Measurements from ENCODE around the gene SPIN1.

Gene SPIN1

GRCh38 chr9:88481933-88482332 lies 93.7 kb downstream of the SPIN1 start:
- in situ Hi-C loops (cut with HindIII; ENCODE audit: low sequenced_read_pairs), result no loop called here

DNA sequence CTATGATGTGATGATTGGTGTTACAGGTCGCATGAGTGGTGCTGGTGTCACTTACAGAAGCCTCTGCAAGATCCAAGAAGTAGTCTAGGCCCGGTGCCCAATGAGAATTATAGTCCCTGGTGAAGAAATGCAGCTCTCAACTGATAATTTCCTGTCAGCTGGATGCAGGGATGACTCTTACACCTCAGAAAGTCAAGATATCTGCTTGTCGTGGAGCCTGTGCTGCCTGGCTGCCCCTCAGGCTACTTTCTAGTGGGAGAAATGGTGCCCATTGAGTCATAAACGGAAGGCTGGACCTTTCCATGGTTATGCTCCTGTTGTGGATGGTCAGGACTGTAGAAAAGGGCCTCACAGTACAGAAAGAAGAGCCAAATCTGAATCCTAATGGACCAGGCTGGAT lies 99.9 kb downstream of the SPIN1 start:
- in situ Hi-C loops (cut with HindIII; ENCODE audit: low sequenced_read_pairs), result no loop called here

- in situ Hi-C loops (cut with HindIII; ENCODE audit: low sequenced_read_pairs), result no loop called here
These were observed 106.9 kb downstream of the SPIN1 start for GRCh38 chr9:88494983-88495721.

DNA sequence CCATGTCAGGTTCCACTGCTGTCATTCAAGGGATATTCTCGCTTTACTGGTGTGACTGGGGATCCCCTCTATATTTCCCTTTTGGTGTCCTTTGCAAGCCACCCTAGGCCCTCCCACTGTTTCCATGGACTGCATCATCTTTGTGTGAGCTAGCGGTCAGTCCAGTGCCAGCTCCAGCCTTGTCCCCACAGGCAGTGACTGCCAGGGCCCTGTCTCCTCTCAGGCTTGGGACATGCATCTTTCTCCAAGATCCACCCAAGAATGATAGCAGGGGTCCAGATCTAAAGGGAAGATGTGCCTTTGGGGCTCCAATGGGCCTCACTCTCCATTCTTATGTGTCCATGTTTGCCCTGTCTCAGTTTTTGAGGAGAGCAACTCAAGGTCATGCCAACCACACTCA lies 109.0 kb downstream of the SPIN1 start:
- in situ Hi-C loops (cut with HindIII; ENCODE audit: low sequenced_read_pairs), result no loop called here

DNA sequence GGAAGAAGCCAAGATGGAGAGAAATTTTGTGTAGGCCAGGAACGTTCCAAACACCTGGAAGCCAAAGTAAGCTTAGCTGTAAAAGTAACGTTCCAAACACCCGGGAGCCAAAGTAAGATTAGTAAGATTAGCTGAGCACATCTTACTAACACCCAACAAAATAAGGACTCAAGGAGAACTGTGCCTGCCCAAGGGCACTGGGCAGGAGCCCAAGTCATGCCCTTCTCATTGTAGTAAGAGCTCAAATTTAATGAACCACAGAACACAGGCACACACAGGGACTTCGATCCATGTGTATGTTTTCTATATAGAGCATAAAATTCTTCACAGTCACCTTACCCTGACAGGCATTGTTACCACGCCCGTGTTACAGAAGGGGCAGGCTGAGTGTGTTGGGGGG lies 110.6 kb downstream of the SPIN1 start:
- in situ Hi-C loops (cut with HindIII; ENCODE audit: low sequenced_read_pairs), result no loop called here

- in situ Hi-C loops (cut with HindIII; ENCODE audit: low sequenced_read_pairs), result no loop called here
These were observed 112.8 kb downstream of the SPIN1 start for GRCh38 chr9:88501086-88501485.

DNA sequence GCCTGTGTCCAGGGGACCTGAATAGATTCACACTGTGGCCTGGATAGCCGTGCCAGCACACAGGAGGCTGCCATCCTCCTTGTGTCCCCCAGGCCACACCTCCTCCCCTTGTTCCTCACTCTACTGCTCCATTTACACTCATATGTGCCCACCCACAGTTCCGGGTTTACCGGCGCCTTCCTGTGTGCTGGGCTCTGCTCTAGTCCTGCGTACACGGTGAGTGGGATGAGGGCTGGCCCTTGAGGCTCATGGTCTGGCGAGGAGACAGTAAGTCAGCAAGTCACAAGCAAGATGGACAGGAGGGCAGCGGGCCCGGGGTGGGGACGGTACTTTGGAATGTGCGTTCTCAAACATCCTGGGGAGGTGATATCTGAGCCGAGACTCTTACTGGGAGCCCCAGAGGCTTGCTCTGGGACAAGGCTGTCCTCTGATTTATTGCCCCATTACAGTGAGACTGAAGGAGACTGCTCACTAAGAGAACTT lies 114.3 kb downstream of the SPIN1 start:
- in situ Hi-C loops (cut with HindIII; ENCODE audit: low sequenced_read_pairs), result no loop called here

DNA sequence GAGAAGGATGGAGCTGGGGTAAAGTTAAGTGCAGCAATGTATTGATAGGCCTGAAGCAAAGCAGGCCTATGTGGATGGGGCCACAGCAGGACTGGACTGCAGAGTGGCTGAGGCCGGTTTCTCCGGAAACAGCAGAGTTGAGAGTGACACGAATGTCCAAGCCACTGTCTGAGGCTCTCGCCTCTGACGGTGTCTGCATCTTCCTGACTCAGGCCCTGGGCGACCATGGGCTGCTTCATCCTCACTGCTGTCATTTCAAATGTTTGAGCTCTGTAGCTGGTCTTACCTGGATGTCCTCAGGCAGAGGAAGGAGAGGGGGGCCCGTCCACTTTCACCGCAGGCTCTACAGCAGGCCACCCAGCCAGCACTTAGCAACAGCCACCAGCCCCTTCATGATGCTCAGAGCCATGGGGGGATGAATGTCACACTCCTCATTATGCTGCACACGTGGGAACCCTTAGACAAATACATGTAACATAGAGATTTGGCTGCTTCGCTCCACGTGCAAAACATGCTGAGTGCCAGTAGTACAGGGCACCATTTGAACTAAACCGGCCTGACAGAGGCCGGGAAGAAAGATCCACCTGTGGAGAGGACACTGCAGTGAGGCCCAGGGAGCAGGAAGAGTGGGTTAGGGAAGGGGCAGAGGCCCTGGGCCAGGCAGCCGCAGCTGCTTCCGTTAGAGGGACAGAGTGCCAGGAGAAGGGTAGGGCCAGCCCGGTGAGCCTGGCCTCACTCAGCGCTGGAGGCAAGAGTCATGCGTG lies 115.0 kb downstream of the SPIN1 start:
- in situ Hi-C loops (cut with HindIII; ENCODE audit: low sequenced_read_pairs), result no loop called here

- in situ Hi-C loops (cut with HindIII; ENCODE audit: low sequenced_read_pairs), result no loop called here
These were observed 115.9 kb downstream of the SPIN1 start for GRCh38 chr9:88503845-88504764.

DNA sequence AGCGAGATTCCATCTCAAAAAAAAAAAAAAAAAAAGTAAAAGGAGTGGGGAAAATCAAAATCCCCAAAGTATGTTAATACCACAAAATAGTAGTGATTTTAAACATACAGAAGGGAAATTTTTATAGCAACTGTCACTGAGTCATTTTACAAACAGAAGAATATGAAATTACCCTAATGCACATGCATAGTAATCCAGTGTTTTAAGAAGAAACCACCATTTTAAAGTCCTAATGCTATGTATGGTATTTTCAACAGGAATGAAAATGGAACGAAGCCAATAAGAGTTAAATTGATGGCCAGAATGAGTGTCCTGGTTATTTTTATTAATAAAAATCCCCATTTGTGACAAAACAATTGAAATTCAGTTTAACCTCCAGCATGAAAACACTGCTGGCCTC lies 120.1 kb downstream of the SPIN1 start:
- in situ Hi-C loops (cut with HindIII; ENCODE audit: low sequenced_read_pairs), result no loop called here

GRCh38 chr9:88511906-88512305 lies 123.7 kb downstream of the SPIN1 start:
- in situ Hi-C loops (cut with HindIII; ENCODE audit: low sequenced_read_pairs), result no loop called here

DNA sequence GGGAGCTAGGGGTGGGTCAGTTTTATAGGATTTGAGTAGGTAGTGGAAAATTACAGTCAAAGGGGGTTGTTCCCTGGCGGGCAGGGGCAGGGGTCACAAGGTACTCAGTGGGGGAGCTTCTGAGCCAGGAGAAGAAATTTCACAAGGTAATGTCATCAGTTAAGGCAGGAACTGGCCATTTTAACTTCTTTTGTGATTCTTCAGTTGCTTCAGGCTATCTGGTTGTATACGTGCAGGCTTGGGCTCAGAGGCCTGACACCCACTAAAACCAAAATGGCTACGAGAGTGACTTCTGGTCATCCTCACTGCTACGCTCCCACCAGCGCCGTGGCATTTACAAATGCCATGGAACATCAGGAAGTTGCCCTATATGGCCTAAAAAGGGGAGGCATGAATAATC lies 126.0 kb downstream of the SPIN1 start:
- in situ Hi-C loops (cut with HindIII; ENCODE audit: low sequenced_read_pairs), result no loop called here

DNA sequence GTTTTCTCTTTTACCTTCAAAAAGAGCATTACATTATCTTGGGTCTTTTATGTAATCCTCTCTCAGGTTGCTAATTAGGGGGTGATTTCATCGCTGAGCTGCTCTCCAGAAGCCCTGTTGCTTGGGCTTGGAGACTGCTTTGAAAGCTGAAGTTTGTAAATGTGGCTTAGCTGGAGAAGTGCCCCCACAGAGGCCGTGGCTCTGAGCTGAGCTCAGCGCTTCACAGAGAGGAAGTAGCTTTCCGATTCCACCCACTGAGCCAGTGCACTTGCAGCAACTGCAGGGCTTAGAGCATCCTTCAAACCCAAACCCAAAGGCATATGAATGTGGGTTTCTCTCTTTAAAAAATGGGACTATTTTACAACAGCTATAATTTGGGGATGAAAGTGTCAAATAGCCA lies 133.1 kb downstream of the SPIN1 start:
- in situ Hi-C loops (cut with HindIII; ENCODE audit: low sequenced_read_pairs), result no loop called here

DNA sequence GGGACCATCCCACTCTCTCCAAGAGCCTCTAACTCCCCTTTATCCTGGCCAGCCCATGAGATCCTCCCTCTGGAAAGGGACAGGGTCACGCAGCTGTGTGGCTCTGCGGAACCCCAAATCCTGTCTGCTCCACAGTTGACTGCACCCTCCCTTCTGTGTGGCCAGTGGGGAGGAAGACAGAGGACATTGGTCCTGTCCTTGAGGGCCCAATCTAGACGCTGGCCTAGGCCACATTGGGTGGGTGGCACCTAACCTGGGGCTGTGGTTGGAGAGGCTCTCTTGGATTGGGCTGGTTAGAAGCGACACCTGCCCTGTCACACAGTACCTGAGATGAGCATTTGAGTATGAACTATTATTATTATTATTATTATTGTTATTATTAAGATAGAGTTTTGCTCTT lies 134.1 kb downstream of the SPIN1 start:
- in situ Hi-C loops (cut with HindIII; ENCODE audit: low sequenced_read_pairs), result no loop called here

- in situ Hi-C loops (cut with HindIII; ENCODE audit: low sequenced_read_pairs), result no loop called here
These were observed 134.8 kb downstream of the SPIN1 start for GRCh38 chr9:88523056-88523455.

DNA sequence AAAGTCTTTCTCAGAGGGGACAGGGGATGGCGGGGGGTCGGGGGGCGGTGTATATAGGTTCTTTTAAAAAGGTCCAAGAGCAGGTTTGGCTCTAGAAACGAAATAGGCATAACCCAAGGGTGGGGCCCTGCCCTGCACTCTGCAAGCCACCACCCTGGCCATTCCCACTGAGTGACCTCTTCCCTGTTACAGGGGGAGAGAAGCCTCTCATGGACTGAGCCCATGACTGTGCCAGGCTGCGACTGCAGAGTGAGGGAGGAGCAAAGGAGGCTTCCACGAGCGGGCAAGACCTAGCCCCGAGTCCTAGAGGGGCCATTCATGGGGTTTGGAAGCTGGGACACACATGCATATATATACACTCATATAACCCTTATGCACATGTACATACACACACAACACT lies 136.7 kb downstream of the SPIN1 start:
- in situ Hi-C loops (cut with HindIII; ENCODE audit: low sequenced_read_pairs), result loop anchor here (5.0 kb wide), 1 partner anchor 48 kb away; no protein-coding TSS in a partner anchor

DNA sequence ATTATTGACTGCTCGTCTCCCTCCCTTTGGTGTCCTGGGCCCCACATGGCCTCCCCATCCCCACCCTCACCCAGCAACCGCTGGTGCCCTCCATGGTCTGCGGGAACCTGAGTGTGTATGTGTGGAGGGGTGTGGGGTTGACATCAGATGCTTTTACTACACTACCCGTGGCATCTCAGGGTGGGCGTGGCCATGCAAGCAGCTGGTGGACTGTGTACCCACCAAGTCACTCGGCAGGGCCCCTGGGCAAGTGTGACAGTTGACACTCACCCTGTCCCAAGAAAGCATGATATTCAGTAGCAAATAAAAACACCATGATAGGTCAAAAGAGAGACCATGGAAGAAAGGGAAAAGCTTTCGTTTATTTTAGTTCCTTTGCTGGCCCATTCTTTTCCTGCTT lies 139.4 kb downstream of the SPIN1 start:
- in situ Hi-C loops (cut with HindIII; ENCODE audit: low sequenced_read_pairs), result loop anchor here (5.0 kb wide), 1 partner anchor 50 kb away; no protein-coding TSS in a partner anchor
